Liver (tissue), 9 donors: ENCODE data around the gene TMEM53. TPM values are rescaled to one million over a fixed set of nuclear protein-coding genes. Genes with fewer than 3 reads are reported as not detected.

ENCODE experiments used
- DNase-seq: peaks from one replicate; pipeline ENCODE4 v3.0.0-alpha.2; 2017; ENCODE audit warnings: low spot score
- H3K27ac ChIP-seq, 2 donors: one replicate each; pipeline ENCODE4 v1.7.0; 2013; ENCODE audit warnings: inconsistent platforms in 2 of 2, low read length in 2 of 2, control low read depth in 1 of 2, low read depth in 1 of 2, mild to moderate bottlenecking in 1 of 2
- H3K27me3 ChIP-seq, 4 donors: one replicate each; pipeline versions ENCODE4 v1.6.1 to v1.7.0; 2013; ENCODE audit warnings: low read length in 3 of 4, inconsistent platforms in 1 of 4, mild to moderate bottlenecking in 1 of 4, moderate library complexity in 1 of 4; ENCODE audit not compliant: control insufficient read depth in 4 of 4, insufficient read depth in 4 of 4
- H3K36me3 ChIP-seq, 4 donors: one replicate each; pipeline versions ENCODE4 v1.6.1 to v1.7.0; 2013; ENCODE audit warnings: low read length in 3 of 4, mild to moderate bottlenecking in 3 of 4, low read depth in 1 of 4, moderate library complexity in 1 of 4; ENCODE audit not compliant: control insufficient read depth in 4 of 4, insufficient read depth in 3 of 4
- H3K4me1 ChIP-seq, 4 donors: one replicate each; pipeline versions ENCODE4 v1.6.1 to v1.7.0; 2013; ENCODE audit warnings: low read length in 3 of 4, mild to moderate bottlenecking in 3 of 4, moderate library complexity in 1 of 4; ENCODE audit not compliant: control insufficient read depth in 4 of 4, insufficient read depth in 4 of 4
- H3K4me3 ChIP-seq, 3 donors: one replicate each; pipeline versions ENCODE4 v1.6.1 to v1.7.0; 2013; ENCODE audit warnings: low read length in 3 of 3, control low read depth in 1 of 3, low read depth in 1 of 3, mild to moderate bottlenecking in 1 of 3
- H3K9ac ChIP-seq, 2 donors: one replicate each; pipeline ENCODE4 v1.7.0; 2013; ENCODE audit warnings: low read length in 2 of 2, mild to moderate bottlenecking in 2 of 2, moderate library complexity in 2 of 2, control low read depth in 1 of 2, low read depth in 1 of 2
- H3K9me3 ChIP-seq, 4 donors: one replicate each; pipeline versions ENCODE4 v1.6.1 to v1.7.0; 2013; ENCODE audit warnings: low read length in 3 of 4; ENCODE audit not compliant: control insufficient read depth in 4 of 4
- EGR1 ChIP-seq, 2 donors: IDR thresholded peaks; 2 replicates each; pipeline ENCODE4 v1.6.1; 2016 to 2018; ENCODE audit warnings: antibody characterized with exemption in 2 of 2, low read depth in 2 of 2
- FOXA1 ChIP-seq: IDR thresholded peaks from 2 replicates; pipeline ENCODE4 v1.6.1; 2016; ENCODE audit warnings: antibody characterized with exemption
- FOXA2 ChIP-seq: IDR thresholded peaks from 2 replicates; pipeline ENCODE4 v1.6.1; 2016; ENCODE audit warnings: antibody characterized with exemption
- GABPA ChIP-seq, 2 donors: IDR thresholded peaks in 1 of 2; conservative IDR thresholded peaks in 1 of 2; 2 replicates each; pipeline ENCODE4 v1.6.1; 2016; ENCODE audit warnings: antibody characterized with exemption in 2 of 2, mild to moderate bottlenecking in 1 of 2, moderate library complexity in 1 of 2
- HNF4G ChIP-seq: IDR thresholded peaks from 2 replicates; pipeline ENCODE4 v1.6.1; 2016; ENCODE audit warnings: antibody characterized with exemption
- JUND ChIP-seq, 2 donors: IDR thresholded peaks; 2 replicates each; pipeline ENCODE4 v1.6.1; 2016; ENCODE audit warnings: antibody characterized with exemption in 2 of 2
- MAX ChIP-seq: IDR thresholded peaks from 2 replicates; pipeline ENCODE4 v1.6.1; 2016; ENCODE audit warnings: antibody characterized with exemption
- NR2F2 ChIP-seq: IDR thresholded peaks from 2 replicates; pipeline ENCODE4 v1.6.1; 2016; ENCODE audit warnings: antibody characterized with exemption
- RAD21 ChIP-seq, 2 donors: IDR thresholded peaks; 2 replicates each; pipeline ENCODE4 v1.6.1; 2016; ENCODE audit warnings: antibody characterized with exemption in 2 of 2, mild to moderate bottlenecking in 2 of 2
- SP1 ChIP-seq: IDR thresholded peaks from 2 replicates; pipeline ENCODE4 v1.6.1; 2018; ENCODE audit warnings: antibody characterized with exemption, mild to moderate bottlenecking
- TAF1 ChIP-seq: conservative IDR thresholded peaks from 2 replicates; pipeline ENCODE4 v1.6.1; 2016; ENCODE audit warnings: antibody characterized with exemption, mild to moderate bottlenecking
- YY1 ChIP-seq: IDR thresholded peaks from 2 replicates; pipeline ENCODE4 v1.6.1; 2016; ENCODE audit warnings: antibody characterized with exemption, mild to moderate bottlenecking
- ZBTB33 ChIP-seq: IDR thresholded peaks from 2 replicates; pipeline ENCODE4 v1.6.1; 2016; ENCODE audit warnings: antibody characterized with exemption
- whole genome bisulfite sequencing: extraction: QIAGEN DNeasy Blood & Tissue Kit; methylation state at CpG from one replicate; pipeline ENCODE4 v1.1.7; 2013; 5-methylcytosine and 5-hydroxymethylcytosine counted together
- polyA plus RNA-seq, 2 donors: library from polyadenylated mRNA; stranded (reverse) in 1 of 2; unstranded in 1 of 2; fragments of 200-250 nt in 1 of 2; fragments of >200 nt in 1 of 2; fragmentation: Nextera tagmentation in 1 of 2; extraction: Ambion mirVana in 1 of 2; gene quantifications; one replicate each; pipeline versions ENCODE4 v1.2.1 to v1.2.3, GENCODE V29; 2013 to 2015
- total RNA-seq, 2 donors: library from RNA; depleted of rRNA; stranded (reverse); fragments of >200 nt; gene quantifications; one replicate each; pipeline ENCODE4 v1.2.3, GENCODE V29; 2014
- TF ChIP-seq, protein P1 (sequence below): fragments of 150-350 bp; IDR thresholded peaks from 2 replicates; pipeline ENCODE4 v1.5.1; 2017; ENCODE audit warnings: improper control_type of control experiment, low read depth, low read length; ENCODE audit not compliant: missing input control
- TF ChIP-seq, protein P2 (sequence below): IDR thresholded peaks from 2 replicates; pipeline ENCODE4 v1.6.1; 2016; ENCODE audit warnings: antibody characterized with exemption, mild to moderate bottlenecking
- TF ChIP-seq, protein P3 (sequence below): IDR thresholded peaks from 2 replicates; pipeline ENCODE4 v1.6.1; 2016; ENCODE audit warnings: antibody characterized with exemption
- donor health status: healthy.
- donor health status: healthy.
- donor health status: healthy.
- donor health status: healthy.
- donor health status: healthy.

TMEM53 gene
- total and polyA plus RNA-seq, 4 donors: 9.9 to 89.2 (median 29.4) TPM

GRCh38 chr1:44632598-44632997, 41.7 kb downstream of the TMEM53 start:
- WGBS: 22% methylated on average over 9 of the region's 9 CpGs
- no peaks in the 10 kb centered on the region for H3K9me3 ChIP-seq
- peak; percentile 47 for DNase-seq
- H3K27me3 ChIP-seq: no peaks in the 10 kb centered on the region
- peaks cover 13 to 26% (median 20%) of the 10 kb centered on the region in 4 donors for H3K36me3 ChIP-seq
- H3K4me1 ChIP-seq: peaks cover 3 to 20% (median 13%) of the 10 kb centered on the region in 4 donors
- TF ChIP-seq GABPA (IDR thresholded peaks at IDR 0.05 in 1 of 2, conservative IDR thresholded peaks at IDR 0.05 in 1 of 2): no peak
- TF ChIP-seq MAX: no peak
- no peak for TF ChIP-seq EGR1 (IDR thresholded peaks at IDR 0.05; ENCODE audit: low read depth in 2 of 2)
- no peak for TF ChIP-seq TAF1
- TF ChIP-seq JUND (IDR thresholded peaks at IDR 0.05): no peak
- TF ChIP-seq RAD21 (IDR thresholded peaks at IDR 0.05): no peak
- TF ChIP-seq, protein P1, sequence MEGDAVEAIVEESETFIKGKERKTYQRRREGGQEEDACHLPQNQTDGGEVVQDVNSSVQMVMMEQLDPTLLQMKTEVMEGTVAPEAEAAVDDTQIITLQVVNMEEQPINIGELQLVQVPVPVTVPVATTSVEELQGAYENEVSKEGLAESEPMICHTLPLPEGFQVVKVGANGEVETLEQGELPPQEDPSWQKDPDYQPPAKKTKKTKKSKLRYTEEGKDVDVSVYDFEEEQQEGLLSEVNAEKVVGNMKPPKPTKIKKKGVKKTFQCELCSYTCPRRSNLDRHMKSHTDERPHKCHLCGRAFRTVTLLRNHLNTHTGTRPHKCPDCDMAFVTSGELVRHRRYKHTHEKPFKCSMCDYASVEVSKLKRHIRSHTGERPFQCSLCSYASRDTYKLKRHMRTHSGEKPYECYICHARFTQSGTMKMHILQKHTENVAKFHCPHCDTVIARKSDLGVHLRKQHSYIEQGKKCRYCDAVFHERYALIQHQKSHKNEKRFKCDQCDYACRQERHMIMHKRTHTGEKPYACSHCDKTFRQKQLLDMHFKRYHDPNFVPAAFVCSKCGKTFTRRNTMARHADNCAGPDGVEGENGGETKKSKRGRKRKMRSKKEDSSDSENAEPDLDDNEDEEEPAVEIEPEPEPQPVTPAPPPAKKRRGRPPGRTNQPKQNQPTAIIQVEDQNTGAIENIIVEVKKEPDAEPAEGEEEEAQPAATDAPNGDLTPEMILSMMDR: no peak
- TF ChIP-seq, protein P2, sequence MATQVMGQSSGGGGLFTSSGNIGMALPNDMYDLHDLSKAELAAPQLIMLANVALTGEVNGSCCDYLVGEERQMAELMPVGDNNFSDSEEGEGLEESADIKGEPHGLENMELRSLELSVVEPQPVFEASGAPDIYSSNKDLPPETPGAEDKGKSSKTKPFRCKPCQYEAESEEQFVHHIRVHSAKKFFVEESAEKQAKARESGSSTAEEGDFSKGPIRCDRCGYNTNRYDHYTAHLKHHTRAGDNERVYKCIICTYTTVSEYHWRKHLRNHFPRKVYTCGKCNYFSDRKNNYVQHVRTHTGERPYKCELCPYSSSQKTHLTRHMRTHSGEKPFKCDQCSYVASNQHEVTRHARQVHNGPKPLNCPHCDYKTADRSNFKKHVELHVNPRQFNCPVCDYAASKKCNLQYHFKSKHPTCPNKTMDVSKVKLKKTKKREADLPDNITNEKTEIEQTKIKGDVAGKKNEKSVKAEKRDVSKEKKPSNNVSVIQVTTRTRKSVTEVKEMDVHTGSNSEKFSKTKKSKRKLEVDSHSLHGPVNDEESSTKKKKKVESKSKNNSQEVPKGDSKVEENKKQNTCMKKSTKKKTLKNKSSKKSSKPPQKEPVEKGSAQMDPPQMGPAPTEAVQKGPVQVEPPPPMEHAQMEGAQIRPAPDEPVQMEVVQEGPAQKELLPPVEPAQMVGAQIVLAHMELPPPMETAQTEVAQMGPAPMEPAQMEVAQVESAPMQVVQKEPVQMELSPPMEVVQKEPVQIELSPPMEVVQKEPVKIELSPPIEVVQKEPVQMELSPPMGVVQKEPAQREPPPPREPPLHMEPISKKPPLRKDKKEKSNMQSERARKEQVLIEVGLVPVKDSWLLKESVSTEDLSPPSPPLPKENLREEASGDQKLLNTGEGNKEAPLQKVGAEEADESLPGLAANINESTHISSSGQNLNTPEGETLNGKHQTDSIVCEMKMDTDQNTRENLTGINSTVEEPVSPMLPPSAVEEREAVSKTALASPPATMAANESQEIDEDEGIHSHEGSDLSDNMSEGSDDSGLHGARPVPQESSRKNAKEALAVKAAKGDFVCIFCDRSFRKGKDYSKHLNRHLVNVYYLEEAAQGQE: no peak
- no peak for TF ChIP-seq FOXA2
- TF ChIP-seq SP1: no peak
- no peak for TF ChIP-seq FOXA1
- TF ChIP-seq HNF4G: no peak
- TF ChIP-seq YY1: no peak
- no peak for TF ChIP-seq NR2F2
- peak overlapping the region in 1 of 2 donors; percentile 71 for H3K27ac ChIP-seq
- H3K4me3 ChIP-seq: peak overlapping the region; percentile 50 to 79 (median 77)
- peak overlapping the region; percentile 62 to 92 for H3K9ac ChIP-seq

GRCh38 chr1:44631647-44632539, 42.4 kb downstream of the TMEM53 start:
- Histone ChIP-seq H3K9ac (peak overlapping the region; percentile 62 to 92), H3K4me3 (peak overlapping the region; percentile 74 to 79 (median 77)), H3K9me3 (no peaks in the 10 kb centered on the region), H3K27me3 (no peaks in the 10 kb centered on the region), H3K36me3 (peaks cover 11 to 21% (median 16%) of the 10 kb centered on the region in 4 donors), H3K27ac (peak overlapping the region; percentile 71 to 89), H3K4me1 (peaks cover 3 to 20% (median 13%) of the 10 kb centered on the region in 4 donors)
- DNase-seq: peak; percentile 89
- under 1% methylated on average over 88 of the region's 88 CpGs for WGBS
- TF ChIP-seq, protein P2: no peak
- TF ChIP-seq NR2F2: peak; percentile 44
- TF ChIP-seq, protein P3, sequence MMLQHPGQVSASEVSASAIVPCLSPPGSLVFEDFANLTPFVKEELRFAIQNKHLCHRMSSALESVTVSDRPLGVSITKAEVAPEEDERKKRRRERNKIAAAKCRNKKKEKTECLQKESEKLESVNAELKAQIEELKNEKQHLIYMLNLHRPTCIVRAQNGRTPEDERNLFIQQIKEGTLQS: no peak
- peak; percentile 97 for TF ChIP-seq YY1
- TF ChIP-seq RAD21 (IDR thresholded peaks at IDR 0.05): no peak
- no peak for TF ChIP-seq ZBTB33
- no peak for TF ChIP-seq TAF1
- TF ChIP-seq, protein P1: peak; percentile 7
- TF ChIP-seq FOXA2: no peak
